Cardiac atrium fibroblast (primary cell): ENCODE results near the gene LONP2. TPM values are rescaled to one million over a fixed set of nuclear protein-coding genes. Genes with fewer than 3 reads are reported as not detected.

ENCODE experiments used
- total RNA-seq: library from RNA; depleted of rRNA; stranded (reverse); fragments of >200 nt; gene quantifications from 2 replicates; pipeline ENCODE4 v1.2.3, GENCODE V29; 2015

The LONP2 gene, protein sequence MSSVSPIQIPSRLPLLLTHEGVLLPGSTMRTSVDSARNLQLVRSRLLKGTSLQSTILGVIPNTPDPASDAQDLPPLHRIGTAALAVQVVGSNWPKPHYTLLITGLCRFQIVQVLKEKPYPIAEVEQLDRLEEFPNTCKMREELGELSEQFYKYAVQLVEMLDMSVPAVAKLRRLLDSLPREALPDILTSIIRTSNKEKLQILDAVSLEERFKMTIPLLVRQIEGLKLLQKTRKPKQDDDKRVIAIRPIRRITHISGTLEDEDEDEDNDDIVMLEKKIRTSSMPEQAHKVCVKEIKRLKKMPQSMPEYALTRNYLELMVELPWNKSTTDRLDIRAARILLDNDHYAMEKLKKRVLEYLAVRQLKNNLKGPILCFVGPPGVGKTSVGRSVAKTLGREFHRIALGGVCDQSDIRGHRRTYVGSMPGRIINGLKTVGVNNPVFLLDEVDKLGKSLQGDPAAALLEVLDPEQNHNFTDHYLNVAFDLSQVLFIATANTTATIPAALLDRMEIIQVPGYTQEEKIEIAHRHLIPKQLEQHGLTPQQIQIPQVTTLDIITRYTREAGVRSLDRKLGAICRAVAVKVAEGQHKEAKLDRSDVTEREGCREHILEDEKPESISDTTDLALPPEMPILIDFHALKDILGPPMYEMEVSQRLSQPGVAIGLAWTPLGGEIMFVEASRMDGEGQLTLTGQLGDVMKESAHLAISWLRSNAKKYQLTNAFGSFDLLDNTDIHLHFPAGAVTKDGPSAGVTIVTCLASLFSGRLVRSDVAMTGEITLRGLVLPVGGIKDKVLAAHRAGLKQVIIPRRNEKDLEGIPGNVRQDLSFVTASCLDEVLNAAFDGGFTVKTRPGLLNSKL
- 28.2 and 40.0 TPM in 2 replicates for total RNA-seq

DNA sequence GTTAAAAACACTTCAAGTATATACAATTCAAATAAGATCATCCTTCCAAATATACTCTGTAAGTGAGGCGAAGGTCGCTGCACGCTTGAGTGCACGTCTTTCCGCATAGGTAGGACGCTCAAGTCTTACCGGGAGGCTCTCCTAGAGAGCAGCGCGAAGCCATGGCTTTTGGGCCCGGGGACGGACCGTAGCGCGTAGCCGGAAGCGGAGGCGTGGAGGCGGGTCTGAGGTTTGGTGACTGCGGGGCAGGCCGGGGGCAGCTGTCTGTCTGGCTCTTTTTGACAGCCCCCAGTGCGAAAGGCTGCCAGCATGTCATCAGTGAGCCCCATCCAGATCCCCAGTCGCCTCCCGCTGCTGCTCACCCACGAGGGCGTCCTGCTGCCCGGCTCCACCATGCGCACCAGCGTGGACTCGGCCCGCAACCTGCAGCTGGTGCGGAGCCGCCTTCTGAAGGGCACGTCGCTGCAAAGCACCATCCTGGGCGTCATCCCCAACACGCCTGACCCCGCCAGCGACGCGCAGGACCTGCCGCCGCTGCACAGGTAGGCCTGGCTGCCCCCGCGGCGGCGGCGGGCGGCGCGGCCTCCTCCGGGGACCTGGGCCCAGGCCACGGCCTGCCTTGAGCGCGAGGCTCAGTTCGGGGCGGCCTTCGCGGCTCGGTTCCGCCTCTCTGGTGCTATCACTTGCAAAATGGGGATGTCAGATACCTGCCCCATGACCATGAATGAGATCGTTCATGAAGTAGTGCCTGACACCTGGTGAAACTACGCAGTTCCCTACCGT lies at the start of gene LONP2:
LONP2 (plus strand) TSS at position 221 of the 783 bp plus-strand sequence; CDS start at position 310, 89 bp downstream.

GRCh38 chr16:48247311-48247710 lies 3.2 kb downstream of the LONP2 start, which contains the start of gene ABCC11:
Gene ABCC11, minus strand, starts transcription at chr16:48247539. Its CDS starts 15,618 bp downstream, at chr16:48231921.

GRCh38 chr16:48385253-48386150 lies 141.4 kb downstream of the LONP2 start, which contains the start of gene SIAH1:
Gene SIAH1, minus strand, starts transcription at chr16:48385413. Its CDS starts 22,985 bp downstream, at chr16:48362428.

Other genes starting within 250 kb of the LONP2 start
- not detected in 2 replicates for gene ABCC12, start 88.3 kb upstream of the LONP2 start, total RNA-seq
- not detected in 2 replicates for gene ABCC11, start 3.2 kb downstream of the LONP2 start, total RNA-seq
- gene SIAH1, start 141.1 kb downstream of the LONP2 start, total RNA-seq: 13.4 and 20.9 TPM in 2 replicates